Stomach (tissue), 9 donors: ENCODE measurements around the gene HRH1. TPM values are rescaled to one million over a fixed set of nuclear protein-coding genes. Genes with fewer than 3 reads are reported as not detected.

Experiments
- DNase-seq, 2 donors: peaks; one replicate each; pipeline versions ENCODE4 v3.0.0 to v3.0.0-alpha.2; 2013 to 2019
- H3K27ac ChIP-seq, 5 donors: fragments of 200-600 bp in 4 of 5; sonication (generic) in 4 of 5; one replicate each; pipeline ENCODE4 v1.5.1; 2013 to 2019; ENCODE audit warnings: mild to moderate bottlenecking in 1 of 5, moderate library complexity in 1 of 5
- H3K27me3 ChIP-seq, 3 donors: fragments of 200-600 bp; sonication (generic); one replicate each; pipeline ENCODE4 v1.5.1; 2017 to 2019; ENCODE audit warnings: mixed run types in 1 of 3
- H3K36me3 ChIP-seq, 4 donors: fragments of 200-600 bp; sonication (generic); 1 replicate in 3 of 4; 2 replicates in 1 of 4; pipeline ENCODE4 v1.5.1; 2016 to 2019
- H3K4me1 ChIP-seq, 4 donors: fragments of 200-600 bp; sonication (generic); one replicate each; pipeline ENCODE4 v1.5.1; 2016 to 2019
- H3K4me3 ChIP-seq, 4 donors: fragments of 200-600 bp; sonication (generic) in 3 of 4; one replicate each; pipeline ENCODE4 v1.5.1; 2016 to 2019; ENCODE audit warnings: mild to moderate bottlenecking in 1 of 4
- H3K9me3 ChIP-seq, 4 donors: fragments of 200-600 bp; sonication (generic); one replicate each; pipeline ENCODE4 v1.5.1; 2016 to 2019
- CTCF ChIP-seq, 7 experiments: fragments of 450-650 bp in 4 of 7; fragments of 200-600 bp in 3 of 7; sonication (generic) in 3 of 7; IDR thresholded peaks; one replicate each; pipeline ENCODE4 v1.5.1; 2016 to 2019; ENCODE audit warnings: antibody characterized with exemption in 7 of 7, control low read depth in 2 of 7, mild to moderate bottlenecking in 1 of 7
- EP300 ChIP-seq: sonication (generic); formaldehyde crosslinking; IDR thresholded peaks from one replicate; pipeline ENCODE4 v1.6.1; 2017; ENCODE audit warnings: antibody characterized with exemption
- POLR2A ChIP-seq, 4 donors: fragments of 450-650 bp; IDR thresholded peaks; one replicate each; pipeline ENCODE4 v1.6.1; 2016; ENCODE audit warnings: antibody characterized with exemption in 4 of 4, control low read depth in 2 of 4, mild to moderate bottlenecking in 1 of 4, moderate library complexity in 1 of 4
- POLR2AphosphoS5 ChIP-seq, 3 donors: sonication (generic); formaldehyde crosslinking; IDR thresholded peaks; one replicate each; pipeline ENCODE4 v1.6.1; 2016; ENCODE audit warnings: antibody characterized with exemption in 3 of 3
- WGBS, 5 donors: extraction: QIAGEN DNeasy Blood & Tissue Kit in 3 of 5; methylation state at CpG; one replicate each; pipeline versions ENCODE4 v1.1.5 to v1.1.7; 2013 to 2018; 5-methylcytosine and 5-hydroxymethylcytosine counted together
- intact Hi-C: fragments of 100-400 bp; cut with DNase I; formaldehyde crosslinking; loops from one replicate; pipeline ENCODE4 v1.15.1; 2023; ENCODE audit warnings: low total_unique reads
- polyA plus RNA-seq, 3 donors: library from polyadenylated mRNA; stranded (reverse); fragments of 200-250 nt; gene quantifications; one replicate each; pipeline ENCODE4 v1.2.3, GENCODE V29; 2013
- small RNA-seq, 4 donors: library from RNA; depleted of rRNA; stranded (forward); fragments of <200 nt; gene quantifications; one replicate each; pipeline ENCODE3, GENCODE V24; 2016
- total RNA-seq, 5 donors: library from RNA; depleted of rRNA; stranded (reverse); fragments of >200 nt; gene quantifications; one replicate each; pipeline versions ENCODE4 v1.1.0 to v1.2.3, GENCODE V29; 2014 to 2016
- donor health status: healthy with polysubstance abuse.
- donor health status: Bipolar disorder and iron deficiency.
- donor health status: healthy.

HRH1 gene
- total and polyA plus RNA-seq, 8 donors = under 0.01 to 5.0 (median 0.37) TPM; not detected in 1

DNA sequence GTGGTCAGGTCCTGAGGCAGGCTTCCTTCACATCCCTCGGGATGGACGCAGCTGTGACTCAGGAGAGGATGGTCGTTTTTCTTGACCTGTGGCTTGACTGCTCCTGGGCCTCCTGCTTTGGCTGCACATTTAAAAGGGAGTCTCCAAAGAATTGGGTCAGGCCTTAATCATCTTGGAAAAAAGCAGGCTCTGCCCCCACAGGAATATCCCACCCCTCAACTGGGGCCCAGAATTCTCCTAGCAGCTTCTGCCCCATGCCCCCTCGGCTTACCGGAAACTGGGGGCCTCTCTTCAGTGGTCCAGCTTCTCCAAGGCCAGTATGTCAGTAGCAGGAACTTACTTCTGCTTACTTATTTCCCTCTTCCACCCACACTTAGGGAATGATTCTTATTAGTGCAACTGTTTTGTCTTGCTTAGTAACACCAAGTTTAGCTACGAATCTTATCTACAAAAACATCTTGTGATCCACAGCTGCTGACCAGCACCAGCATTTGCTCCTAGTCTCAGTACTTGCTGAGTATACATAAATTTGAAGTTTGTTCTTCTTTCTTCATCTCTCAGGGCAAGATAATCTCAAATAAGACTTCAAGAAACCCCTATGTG is 153.6 kb downstream of the HRH1 start:
- H3K9me3 ChIP-seq = no peaks in the 10 kb centered on the region
- no peaks in the 10 kb centered on the region for H3K27me3 ChIP-seq
- intact Hi-C loops = no loop called here
- peaks cover 39 to 94% (median 85%) of the 10 kb centered on the region in 4 donors for H3K36me3 ChIP-seq
- no peaks in the 10 kb centered on the region for H3K4me1 ChIP-seq
- TF ChIP-seq CTCF (IDR thresholded peaks at IDR 0.05) (no peak), EP300 (no peak), POLR2A (IDR thresholded peaks at IDR 0.05) (no peak), POLR2AphosphoS5 (IDR thresholded peaks at IDR 0.05) (no peak)
- H3K27ac ChIP-seq = peak overlapping the region in 2 of 5 donors; percentile 23 to 33
- WGBS, 5 donors = 67 to 87% (median 85%) methylated on average over 6 of the region's 6 CpGs
- H3K4me3 ChIP-seq = no peak overlapping the region
- DNase-seq = no peak

GRCh38 chr3:11310258-11310657 is 156.0 kb downstream of the HRH1 start:
- peaks cover 50 to 100% (median 98%) of the 10 kb centered on the region in 4 donors for H3K36me3 ChIP-seq
- intact Hi-C loops = no loop called here
- H3K9me3 ChIP-seq = no peaks in the 10 kb centered on the region
- H3K4me3 ChIP-seq = no peak overlapping the region
- no peaks in the 10 kb centered on the region for H3K27me3 ChIP-seq
- TF ChIP-seq CTCF (IDR thresholded peaks at IDR 0.05) (no peak), EP300 (no peak), POLR2A (IDR thresholded peaks at IDR 0.05) (no peak), POLR2AphosphoS5 (IDR thresholded peaks at IDR 0.05) (no peak)
- no peaks in the 10 kb centered on the region for H3K4me1 ChIP-seq
- H3K27ac ChIP-seq = no peak overlapping the region
- no peak for DNase-seq
- 81 to 96% (median 88%) methylated on average over 5 of the region's 5 CpGs for WGBS, 5 donors

DNA sequence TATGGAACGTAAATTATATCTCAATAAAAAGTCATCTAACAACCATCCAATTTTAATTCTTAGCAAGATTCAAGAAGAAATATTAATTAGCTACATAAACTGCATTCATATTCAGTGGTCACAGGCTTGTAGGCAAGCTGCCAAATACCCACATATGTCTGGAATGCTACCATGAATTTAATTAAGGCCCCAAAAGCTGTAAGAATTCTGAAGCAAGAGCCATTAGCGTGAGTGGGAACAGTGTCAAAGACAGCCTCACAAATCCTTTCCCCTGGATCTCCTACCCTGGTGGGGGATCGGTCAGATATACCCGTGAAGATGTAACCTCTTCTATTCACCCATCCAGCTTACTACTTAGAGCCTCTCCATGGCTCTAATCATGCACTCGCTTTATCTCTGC is 157.9 kb downstream of the HRH1 start:
- H3K27ac ChIP-seq = no peak overlapping the region
- 90 to 97% (median 93%) methylated on average over 5 of the region's 5 CpGs for WGBS, 5 donors
- no peak overlapping the region for H3K4me3 ChIP-seq
- DNase-seq = no peak
- no peaks in the 10 kb centered on the region for H3K4me1 ChIP-seq
- TF ChIP-seq CTCF (IDR thresholded peaks at IDR 0.05) (no peak), POLR2AphosphoS5 (IDR thresholded peaks at IDR 0.05) (no peak), POLR2A (IDR thresholded peaks at IDR 0.05) (no peak), EP300 (no peak)
- H3K9me3 ChIP-seq = no peaks in the 10 kb centered on the region
- intact Hi-C loops = no loop called here
- peaks cover 45 to 100% (median 99%) of the 10 kb centered on the region in 4 donors for H3K36me3 ChIP-seq
- H3K27me3 ChIP-seq = no peaks in the 10 kb centered on the region

Small RNAs within 50 kb of the gene (small RNA-seq; reads per million reads assigned to genes)
- gene AC083855.1 = 0 reads per million in 4 donors

Other genes with a start within 250 kb of the HRH1 start
- gene SLC6A1, start 161.7 kb upstream of the HRH1 start, total RNA-seq = 1 to 10 TPM in 1 of 5 donors, under 1 TPM in 1, not detected in 3; 0.29 to 2.8 TPM
- gene SLC6A1, start 161.7 kb upstream of the HRH1 start, polyA plus RNA-seq = 1 to 10 TPM in 1 of 3 donors, not detected in 2; 5.6 TPM
- gene ATG7, start 117.9 kb downstream of the HRH1 start, total RNA-seq = 100 to 1,000 TPM in 1 of 5 donors, 10 to 100 TPM in 4; 14.5 to 167 (median 68.8) TPM
- gene ATG7, start 117.9 kb downstream of the HRH1 start, polyA plus RNA-seq = 10 to 100 TPM in 2 of 3 donors, 1 to 10 TPM in 1; 6.8 to 12.9 (median 12.5) TPM